Measurements from ENCODE around the gene PAPSS1.

DNA sequence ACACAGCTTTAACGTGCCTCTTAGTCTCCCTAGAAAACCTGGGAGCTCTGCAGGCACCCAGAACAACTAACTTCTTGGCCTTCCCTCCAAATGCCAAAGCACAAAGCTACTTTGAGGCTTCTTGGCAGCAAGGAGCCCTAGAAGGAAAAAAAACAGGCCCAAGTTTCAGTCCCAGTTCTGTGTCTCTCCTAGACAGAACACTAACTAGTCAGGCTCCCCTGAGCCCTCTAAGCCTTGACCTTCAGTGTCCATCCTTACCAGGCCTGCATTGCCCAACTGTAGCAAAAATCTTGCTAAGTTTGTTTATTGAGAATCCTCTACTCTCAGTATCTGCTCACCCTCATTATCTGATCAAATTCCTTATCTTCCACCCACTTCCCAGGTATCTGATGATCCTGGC, 79.2 kb downstream of the PAPSS1 start:
- no peak for TF ChIP-seq GATA2 (IDR thresholded peaks at IDR 0.05; ENCODE audit: low read depth, low read length)
- TF ChIP-seq GATA3 (IDR thresholded peaks at IDR 0.05; ENCODE audit: low read depth, low read length), result no peak
